ENCODE results near the gene SMO. TPM values are rescaled to one million over a fixed set of nuclear protein-coding genes. Genes with fewer than 3 reads are reported as not detected.

SMO gene
- total and polyA plus RNA-seq, 9 of the 15 experiments (the other 6 are each of a cell fraction or from before 2014, with no cell fraction given) = 0.05 to 0.13 (median 0.10) TPM; not detected in 5

GRCh38 chr7:129225206-129225930 lies 36.9 kb downstream of the SMO start (continued):
- peak; percentile 87; the same call in 1 of the 2 replicates for TF ChIP-seq ZBTB49 (CRISPR knock-in tag; IDR thresholded peaks at IDR 0.05; ENCODE audit: borderline replicate concordance)
- peak; percentile 95 for TF ChIP-seq SAP30 (IDR thresholded peaks at IDR 0.05; ENCODE audit: borderline replicate concordance, insufficient read depth, low read depth, low read length, poor library complexity, severe bottlenecking)
- TF ChIP-seq ID3 (CRISPR knock-in tag; IDR thresholded peaks at IDR 0.05) = no peak
- TF ChIP-seq ID3 (tag; IDR thresholded peaks at IDR 0.05) = 0 out of 2 replicates have a peak, but pooled peaks have one; percentile 59
- TF ChIP-seq ARID4B (CRISPR knock-in tag; IDR thresholded peaks at IDR 0.05) = no peak
- TF ChIP-seq ELK3 (CRISPR knock-in tag; IDR thresholded peaks at IDR 0.05) = no peak
- no peak for TF ChIP-seq ESRRB (CRISPR knock-in tag; IDR thresholded peaks at IDR 0.05; ENCODE audit: borderline replicate concordance)
- peak in 1 of 3 experiments; percentile 44 for TF ChIP-seq YY1 (IDR thresholded peaks at IDR 0.05; ENCODE audit: borderline replicate concordance in 1 of 3, control insufficient read depth in 1 of 3, extremely low read depth in 1 of 3, insufficient read depth in 3 of 3, insufficient read length in 1 of 3, insufficient replicate concordance in 2 of 3, low read depth in 1 of 3, low read length in 2 of 3)
- no peak for TF ChIP-seq HCFC1 (IDR thresholded peaks at IDR 0.05; ENCODE audit: low read depth, low read length)
- TF ChIP-seq HSF4 (CRISPR knock-in tag; IDR thresholded peaks at IDR 0.05; ENCODE audit: borderline replicate concordance) = no peak
- no peak for TF ChIP-seq ZNF41 (CRISPR knock-in tag; conservative IDR thresholded peaks at IDR 0.05)
- peak; percentile 89; the same call in 1 of the 2 replicates for TF ChIP-seq CAMTA2 (CRISPR knock-in tag; conservative IDR thresholded peaks at IDR 0.05)
- no peak for TF ChIP-seq TFAP4 (CRISPR knock-in tag; IDR thresholded peaks at IDR 0.05; ENCODE audit: borderline replicate concordance)
- peak; percentile 73 for TF ChIP-seq SIN3B (IDR thresholded peaks at IDR 0.05; ENCODE audit: low read depth)
- no peak; the same call in 1 of the 2 replicates for TF ChIP-seq ETV5 (CRISPR knock-in tag; IDR thresholded peaks at IDR 0.05; ENCODE audit: low read depth)
- peak; percentile 72 for TF ChIP-seq KDM5B (IDR thresholded peaks at IDR 0.05; ENCODE audit: insufficient replicate concordance, low read depth, low read length)

Measured in K562 (cell line).